Karpas-422 (cell line): ENCODE results near the gene G2E3. TPM values are rescaled to one million over a fixed set of nuclear protein-coding genes. Genes with fewer than 3 reads are reported as not detected.
"Not testable (repeated sequence)": the region's sequence is repeated elsewhere in the genome, so short reads cannot be mapped to it uniquely, and the experiment has no call there.

Source experiments
- DNase-seq: peaks from one replicate; pipeline ENCODE4 v3.0.0-alpha.2; 2015
- H2AFZ ChIP-seq: fragments of 200-600 bp; sonication (generic); 2 replicates; pipeline ENCODE4 v1.6.1; 2014; ENCODE audit warnings: antibody characterized with exemption, low read length, mixed read lengths
- H3K27ac ChIP-seq: fragments of 200-600 bp; sonication (generic); 2 replicates; pipeline ENCODE4 v1.5.1; 2014; ENCODE audit warnings: mild to moderate bottlenecking, low read length, moderate library complexity
- H3K27me3 ChIP-seq: fragments of 200-600 bp; sonication (generic); 2 replicates; pipeline ENCODE4 v1.6.1; 2014; ENCODE audit warnings: low read length, mixed read lengths
- H3K36me3 ChIP-seq: fragments of 200-600 bp; sonication (generic); 2 replicates; pipeline ENCODE4 v1.6.1; 2014; ENCODE audit warnings: low read length, mixed read lengths; ENCODE audit not compliant: insufficient read depth
- H3K4me1 ChIP-seq: fragments of 200-600 bp; sonication (generic); 2 replicates; pipeline ENCODE4 v1.6.1; 2014; ENCODE audit warnings: mild to moderate bottlenecking, low read length, mixed read lengths
- H3K4me2 ChIP-seq: fragments of 200-600 bp; sonication (generic); 2 replicates; pipeline ENCODE4 v1.6.1; 2014; ENCODE audit warnings: low read length, low read depth, mild to moderate bottlenecking; ENCODE audit not compliant: poor library complexity, severe bottlenecking
- H3K4me3 ChIP-seq: fragments of 200-600 bp; sonication (generic); 2 replicates; pipeline ENCODE4 v1.5.1; 2014; ENCODE audit warnings: mild to moderate bottlenecking, antibody characterized with exemption, low read length, mixed read lengths
- H3K79me2 ChIP-seq: fragments of 200-600 bp; sonication (generic); 2 replicates; pipeline ENCODE4 v1.6.1; 2014; ENCODE audit warnings: mild to moderate bottlenecking, low read length, mixed read lengths
- H3K9ac ChIP-seq: fragments of 200-600 bp; sonication (generic); 2 replicates; pipeline ENCODE4 v1.6.0; 2014; ENCODE audit warnings: low read length
- H3K9me2 ChIP-seq: fragments of 200-600 bp; sonication (generic), shearing (Covaris generic); replicated peaks from 2 replicates; pipeline ENCODE4 v1.6.0; 2014; ENCODE audit warnings: mild to moderate bottlenecking, low read length, moderate library complexity; ENCODE audit not compliant: insufficient read depth
- H3K9me3 ChIP-seq: fragments of 300-700, 200-600 bp; sonication (generic); 2 replicates; pipeline ENCODE4 v1.6.1; 2014; ENCODE audit warnings: low read length, mixed read lengths
- H4K20me1 ChIP-seq: fragments of 200-600 bp; sonication (generic); 2 replicates; pipeline ENCODE4 v1.6.1; 2014; ENCODE audit warnings: mild to moderate bottlenecking, antibody characterized with exemption, low read length, low read depth; ENCODE audit not compliant: insufficient read depth
- total RNA-seq: library from RNA; depleted of rRNA; stranded (reverse); fragments of >200 nt; shearing (Covaris generic); gene quantifications from 2 replicates; pipeline ENCODE4 v1.2.3, GENCODE V29; 2014; ENCODE audit warnings: low replicate concordance

Gene G2E3
- total RNA-seq, 1 experiment from 2014 or later, result 54.3 TPM

GRCh38 chr14:30620178-30620577 is 61.2 kb downstream of the G2E3 start:
- Histone ChIP-seq H2AFZ (no peak overlapping the region), H3K27me3 (no peaks in the 10 kb centered on the region), H3K9me2 (no peaks in the 10 kb centered on the region), H3K36me3 (peaks cover 35% of the 10 kb centered on the region; the same call in 1 of the 2 replicates), H3K9me3 (no peaks in the 10 kb centered on the region), H3K4me3 (peak overlapping the region; percentile 83), H3K4me2 (peak overlapping the region; percentile 97), H3K4me1 (peaks cover 64% of the 10 kb centered on the region), H3K79me2 (peaks cover 36% of the 10 kb centered on the region), H3K9ac (peak overlapping the region; percentile 16; the same call in 1 of the 2 replicates), H3K27ac (peak overlapping the region; percentile 87), H4K20me1 (no peaks in the 10 kb centered on the region)
- DNase-seq, result peak; percentile 87

GRCh38 chr14:30621354-30621939 is 62.5 kb downstream of the G2E3 start:
- Histone ChIP-seq H3K9me3 (no peaks in the 10 kb centered on the region), H3K9me2 (no peaks in the 10 kb centered on the region), H3K79me2 (peaks cover 46% of the 10 kb centered on the region), H3K9ac (peak overlapping the region; percentile 82), H3K27me3 (no peaks in the 10 kb centered on the region), H2AFZ (peak overlapping the region; percentile 0; the same call in 1 of the 2 replicates), H3K36me3 (peaks cover 25% of the 10 kb centered on the region; the same call in 1 of the 2 replicates), H3K27ac (peak overlapping the region; percentile 87), H3K4me3 (peak overlapping the region; percentile 83), H3K4me1 (peaks cover 64% of the 10 kb centered on the region), H4K20me1 (no peaks in the 10 kb centered on the region), H3K4me2 (peak overlapping the region; percentile 97)
- DNase-seq, result peak; percentile 78

- Histone ChIP-seq H2AFZ (peak within 1 kb of the TSS; percentile 33; the same call in 1 of the 2 replicates), H3K9me2 (no peaks in the 10 kb centered on the region), H3K79me2 (peaks cover 51% of the 10 kb centered on the region), H3K4me2 (peak within 1 kb of the TSS; percentile 97), H3K4me1 (peaks cover 62% of the 10 kb centered on the region), H3K36me3 (peaks cover 25% of the 10 kb centered on the region; the same call in 1 of the 2 replicates), H3K27me3 (no peaks in the 10 kb centered on the region), H3K27ac (peak within 1 kb of the TSS; percentile 87), H3K9ac (peak within 1 kb of the TSS; percentile 82), H3K4me3 (peak within 1 kb of the TSS; percentile 83), H4K20me1 (no peaks in the 10 kb centered on the region), H3K9me3 (no peaks in the 10 kb centered on the region)
- peak; percentile 99 for DNase-seq
Observed at GRCh38 chr14:30621940-30622830, 63.2 kb downstream of the G2E3 start, which contains the start of gene SCFD1. Gene SCFD1, plus strand, starts transcription at chr14:30622319. Its CDS starts 20 bp downstream, at chr14:30622339.

- peak overlapping the region; percentile 83 for H3K4me3 ChIP-seq
- H3K79me2 ChIP-seq, result peaks cover 64% of the 10 kb centered on the region
- H3K4me1 ChIP-seq, result peaks cover 48% of the 10 kb centered on the region
- no peaks in the 10 kb centered on the region for H3K9me3 ChIP-seq
- no peak for DNase-seq
- H3K36me3 ChIP-seq, result peaks cover 31% of the 10 kb centered on the region; the same call in 1 of the 2 replicates
- H2AFZ ChIP-seq, result no peak overlapping the region
- no peaks in the 10 kb centered on the region for H3K27me3 ChIP-seq
- peak overlapping the region; percentile 87 for H3K27ac ChIP-seq
- H4K20me1 ChIP-seq, result no peaks in the 10 kb centered on the region
- no peaks in the 10 kb centered on the region for H3K9me2 ChIP-seq
- peak overlapping the region; percentile 97 for H3K4me2 ChIP-seq
- H3K9ac ChIP-seq, result peak overlapping the region; percentile 82
Observed at GRCh38 chr14:30623412-30624131, 64.6 kb downstream of the G2E3 start.

DNA sequence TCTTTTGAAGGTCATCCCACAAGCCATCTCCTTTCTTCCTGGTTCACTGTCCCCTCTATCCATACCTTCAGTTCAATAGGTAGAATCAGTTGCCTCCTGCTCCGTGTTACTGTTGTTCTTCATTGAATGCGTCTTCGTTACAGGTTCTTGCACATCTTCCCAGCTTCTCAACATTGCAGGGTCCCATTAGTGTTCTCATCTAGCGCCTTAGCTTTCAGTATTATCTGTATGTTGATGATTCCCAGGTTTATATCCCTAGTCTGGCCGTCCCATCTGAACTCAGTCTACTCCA is 65.1 kb downstream of the G2E3 start:
- H3K4me2 ChIP-seq, result peak overlapping the region; percentile 97
- H3K79me2 ChIP-seq, result peaks cover 69% of the 10 kb centered on the region
- no peak for DNase-seq
- no peak overlapping the region for H2AFZ ChIP-seq
- no peak overlapping the region for H3K27ac ChIP-seq
- H3K9ac ChIP-seq, result 0 out of 2 replicates have a peak overlapping the region, but pooled peaks have one; percentile 82
- H3K9me3 ChIP-seq, result no peaks in the 10 kb centered on the region
- H3K9me2 ChIP-seq, result no peaks in the 10 kb centered on the region
- H3K4me1 ChIP-seq, result peaks cover 43% of the 10 kb centered on the region
- no peaks in the 10 kb centered on the region for H3K27me3 ChIP-seq
- peak overlapping the region; percentile 83 for H3K4me3 ChIP-seq
- H3K36me3 ChIP-seq, result peaks cover 31% of the 10 kb centered on the region; the same call in 1 of the 2 replicates
- H4K20me1 ChIP-seq, result no peaks in the 10 kb centered on the region

- Histone ChIP-seq H2AFZ (no peak overlapping the region), H4K20me1 (no peaks in the 10 kb centered on the region), H3K27me3 (no peaks in the 10 kb centered on the region), H3K4me2 (no peak overlapping the region), H3K79me2 (peaks cover 83% of the 10 kb centered on the region), H3K9me2 (no peaks in the 10 kb centered on the region), H3K36me3 (peaks cover 37% of the 10 kb centered on the region), H3K27ac (no peak overlapping the region), H3K9me3 (no peaks in the 10 kb centered on the region), H3K4me1 (peaks cover 28% of the 10 kb centered on the region), H3K4me3 (no peak overlapping the region), H3K9ac (no peak overlapping the region)
- no peak for DNase-seq
Observed at GRCh38 chr14:30625533-30625932, 66.6 kb downstream of the G2E3 start.

GRCh38 chr14:30629432-30629831 is 70.5 kb downstream of the G2E3 start:
- H3K79me2 ChIP-seq, result peaks cover 91% of the 10 kb centered on the region
- not testable (repeated sequence) for H3K27me3 ChIP-seq, H3K9me2 ChIP-seq, H3K4me2 ChIP-seq, H4K20me1 ChIP-seq, H3K4me1 ChIP-seq, H2AFZ ChIP-seq, H3K4me3 ChIP-seq, DNase-seq, H3K27ac ChIP-seq, H3K9me3 ChIP-seq, H3K9ac ChIP-seq
- H3K36me3 ChIP-seq, result peaks cover 63% of the 10 kb centered on the region
